Measurements from ENCODE around the gene TTC39C.

The TTC39C gene

GRCh38 chr18:24009651-24010333 lies 4.8 kb upstream of the TTC39C start:
- DNase-seq (ENCODE audit: insufficient read length, low spot score) (no peak), FAIRE-seq (no peak)
- TF ChIP-seq, protein P1, sequence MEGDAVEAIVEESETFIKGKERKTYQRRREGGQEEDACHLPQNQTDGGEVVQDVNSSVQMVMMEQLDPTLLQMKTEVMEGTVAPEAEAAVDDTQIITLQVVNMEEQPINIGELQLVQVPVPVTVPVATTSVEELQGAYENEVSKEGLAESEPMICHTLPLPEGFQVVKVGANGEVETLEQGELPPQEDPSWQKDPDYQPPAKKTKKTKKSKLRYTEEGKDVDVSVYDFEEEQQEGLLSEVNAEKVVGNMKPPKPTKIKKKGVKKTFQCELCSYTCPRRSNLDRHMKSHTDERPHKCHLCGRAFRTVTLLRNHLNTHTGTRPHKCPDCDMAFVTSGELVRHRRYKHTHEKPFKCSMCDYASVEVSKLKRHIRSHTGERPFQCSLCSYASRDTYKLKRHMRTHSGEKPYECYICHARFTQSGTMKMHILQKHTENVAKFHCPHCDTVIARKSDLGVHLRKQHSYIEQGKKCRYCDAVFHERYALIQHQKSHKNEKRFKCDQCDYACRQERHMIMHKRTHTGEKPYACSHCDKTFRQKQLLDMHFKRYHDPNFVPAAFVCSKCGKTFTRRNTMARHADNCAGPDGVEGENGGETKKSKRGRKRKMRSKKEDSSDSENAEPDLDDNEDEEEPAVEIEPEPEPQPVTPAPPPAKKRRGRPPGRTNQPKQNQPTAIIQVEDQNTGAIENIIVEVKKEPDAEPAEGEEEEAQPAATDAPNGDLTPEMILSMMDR (IDR thresholded peaks at IDR 0.05; ENCODE audit: insufficient read depth, missing control alignments), result no peak

DNA sequence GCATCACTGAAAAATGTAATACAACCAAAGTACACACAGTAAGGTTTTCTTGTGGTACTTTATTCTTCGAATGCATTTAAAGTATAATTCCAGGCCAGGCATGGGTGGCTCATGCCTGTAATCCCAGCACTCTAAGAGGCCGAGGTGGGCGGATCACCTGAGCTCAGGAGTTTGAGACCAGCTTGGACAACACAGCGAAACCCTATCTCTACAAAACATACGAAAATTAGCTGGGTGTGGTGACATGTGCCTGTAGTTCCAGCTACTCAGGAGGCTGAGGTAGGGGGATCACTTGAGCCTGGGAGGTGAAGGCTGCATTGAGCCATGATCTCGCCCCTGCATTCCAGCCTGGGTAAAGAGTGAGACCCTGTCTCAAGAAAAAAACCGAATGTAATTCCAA lies 3.9 kb upstream of the TTC39C start:
- FAIRE-seq (no peak), DNase-seq (ENCODE audit: insufficient read length, low spot score) (no peak)
- TF ChIP-seq, protein P1 (IDR thresholded peaks at IDR 0.05; ENCODE audit: insufficient read depth, missing control alignments), result no peak

DNA sequence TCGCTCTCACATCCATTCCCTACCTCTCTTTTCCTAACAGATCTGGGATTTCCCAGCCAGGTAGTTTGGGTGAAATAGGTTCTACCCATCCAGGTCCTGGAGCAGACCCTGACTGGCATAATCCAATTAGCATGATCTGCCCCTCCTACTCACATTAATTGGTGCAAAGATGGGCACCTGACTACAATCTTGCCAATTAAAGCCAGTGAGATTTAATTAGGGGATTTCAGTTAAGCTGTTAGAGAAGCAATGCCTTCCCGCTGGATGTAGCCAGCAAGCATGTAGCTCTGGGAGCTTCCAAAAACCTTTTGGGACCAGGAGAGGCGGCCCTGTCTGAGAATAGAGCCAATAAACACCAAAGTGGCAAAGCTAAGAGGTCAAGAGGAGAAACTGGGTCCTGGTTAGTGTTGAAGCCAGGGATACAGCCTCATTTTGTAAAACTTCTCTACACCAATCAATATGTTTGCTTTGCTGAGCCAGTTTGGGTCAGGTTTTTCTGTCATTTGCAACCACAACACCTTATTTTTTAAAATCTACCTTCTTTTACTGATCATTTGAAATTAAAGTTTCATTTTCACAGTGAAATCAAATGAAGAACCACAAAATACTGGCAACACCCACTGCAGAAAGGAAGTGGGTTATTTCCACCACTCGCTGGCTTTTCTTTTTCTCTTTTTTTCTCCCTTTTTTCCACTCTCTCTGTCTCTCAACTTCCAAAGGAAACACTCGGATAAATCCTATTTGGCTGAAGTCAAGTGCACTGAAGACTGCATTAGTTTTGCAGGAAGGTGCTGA lies 3.2 kb upstream of the TTC39C start:
- DNase-seq (ENCODE audit: insufficient read length, low spot score) (no peak), FAIRE-seq (no peak)
- TF ChIP-seq, protein P1 (IDR thresholded peaks at IDR 0.05; ENCODE audit: insufficient read depth, missing control alignments), result no peak

DNA sequence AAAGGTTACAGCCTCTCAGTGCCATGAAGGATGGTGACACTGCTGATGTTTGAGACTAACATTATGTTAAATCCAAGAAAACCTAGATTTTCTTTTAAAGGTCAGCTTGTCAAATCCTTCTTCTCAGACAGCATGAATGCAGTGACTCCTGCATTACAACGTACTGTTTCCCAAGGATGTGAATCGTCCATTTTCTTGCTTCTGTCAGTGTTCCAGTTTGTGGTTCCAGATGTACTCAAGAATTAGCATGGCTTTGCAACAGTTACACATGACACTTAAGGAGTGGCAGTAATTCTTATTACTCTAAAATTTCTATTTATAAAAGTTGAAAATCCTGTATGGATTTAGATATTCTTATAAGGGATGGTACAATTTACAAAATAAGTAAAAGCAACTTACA lies 1.5 kb upstream of the TTC39C start:
- DNase-seq (ENCODE audit: insufficient read length, low spot score), result no peak
- FAIRE-seq, result no peak
- TF ChIP-seq, protein P1 (IDR thresholded peaks at IDR 0.05; ENCODE audit: insufficient read depth, missing control alignments), result no peak

DNA sequence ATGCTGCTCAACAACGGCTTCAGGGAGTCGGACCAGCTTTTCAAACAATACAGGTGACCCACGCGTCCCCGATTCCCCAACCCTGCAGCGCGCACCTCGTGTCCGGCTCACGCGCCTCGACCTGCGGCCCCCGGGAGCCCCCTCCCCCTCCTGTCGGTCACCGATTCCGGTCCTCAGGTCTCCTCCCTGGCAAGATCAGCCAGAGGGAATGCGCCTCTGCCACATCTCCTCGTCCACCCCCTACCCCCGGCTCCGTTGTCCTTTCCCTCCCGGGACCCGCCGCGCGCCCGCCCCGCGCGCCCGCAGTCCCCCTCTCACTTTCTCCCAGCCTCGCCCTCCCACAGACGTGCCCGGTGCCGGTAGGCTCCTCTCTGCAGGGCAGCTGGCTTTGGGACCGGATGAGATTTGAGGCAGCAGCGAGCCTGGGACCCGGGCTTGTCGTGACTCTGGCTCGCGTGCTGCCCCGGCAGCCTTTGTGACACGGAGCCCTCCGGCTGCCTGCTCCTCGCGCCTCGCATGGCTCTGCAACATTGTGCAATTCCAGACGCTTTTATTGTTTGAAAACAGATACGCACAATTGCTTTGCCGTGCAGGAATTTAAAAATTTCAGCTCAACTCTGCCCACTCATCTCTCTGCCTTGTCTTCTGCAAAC lies 558 bp downstream of the TTC39C start:
- DNase-seq (ENCODE audit: insufficient read length, low spot score) (no peak), FAIRE-seq (no peak)
- TF ChIP-seq, protein P1 (IDR thresholded peaks at IDR 0.05; ENCODE audit: insufficient read depth, missing control alignments), result no peak

GRCh38 chr18:24015639-24016631 lies 1.4 kb downstream of the TTC39C start:
- TF ChIP-seq, protein P1 (IDR thresholded peaks at IDR 0.05; ENCODE audit: insufficient read depth, missing control alignments), result no peak
- FAIRE-seq (no peak), DNase-seq (ENCODE audit: insufficient read length, low spot score) (no peak)
